ENCODE data around the gene GPC5. TPM values are rescaled to one million over a fixed set of nuclear protein-coding genes. Genes with fewer than 3 reads are reported as not detected.

GPC5 gene
- total and polyA plus RNA-seq, 4 donors, result 0.51 to 22.4 (median 2.0) TPM

DNA sequence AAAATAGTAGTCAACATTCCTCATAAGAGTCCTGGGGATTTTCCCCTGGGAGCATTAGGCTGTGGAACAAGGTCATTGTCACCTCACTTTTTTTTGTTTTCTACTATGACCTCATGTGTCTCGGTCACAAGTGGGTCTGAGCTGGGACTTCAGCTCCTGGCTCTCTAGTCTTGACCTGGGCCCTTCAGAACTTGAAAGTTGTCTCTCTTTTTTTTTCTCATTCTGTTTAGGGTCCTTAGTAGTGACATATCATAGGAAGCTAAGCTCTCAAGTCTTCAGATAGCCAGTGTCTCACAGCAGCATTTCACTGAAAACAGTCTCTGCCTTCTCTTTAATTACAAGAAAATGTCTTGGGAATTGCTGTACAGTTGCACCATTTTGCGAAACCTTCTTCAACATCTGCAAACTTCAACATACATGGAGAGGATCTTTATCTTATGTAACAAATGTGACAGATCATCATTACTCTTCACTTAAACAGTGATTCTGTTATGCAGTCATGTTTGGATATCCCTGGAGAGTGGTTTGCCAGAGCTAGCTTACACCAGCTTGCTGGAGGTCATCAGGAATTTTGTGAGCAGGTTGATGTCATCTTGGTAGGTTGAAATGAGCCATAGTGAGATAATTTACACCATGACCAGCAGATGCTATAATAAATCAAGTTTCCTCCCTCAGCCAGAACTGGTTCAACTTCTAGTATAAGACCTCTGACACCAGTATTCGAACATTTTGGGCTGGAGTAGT is 131.5 kb downstream of the GPC5 start:
- H3K36me3 ChIP-seq (ENCODE audit: control insufficient read depth in 4 of 4, insufficient read depth in 3 of 4, low read depth in 1 of 4, low read length in 3 of 4), result no peaks in the 10 kb centered on the region
- 89% methylated on average over 3 of the region's 3 CpGs for WGBS
- no peaks in the 10 kb centered on the region for H3K27me3 ChIP-seq (ENCODE audit: control insufficient read depth in 4 of 4, insufficient read depth in 4 of 4, low read length in 3 of 4)
- no peak for DNase-seq (ENCODE audit: low spot score)
- no peaks in the 10 kb centered on the region for H3K4me1 ChIP-seq (ENCODE audit: control insufficient read depth in 4 of 4, insufficient read depth in 4 of 4, low read length in 3 of 4)
- H3K9me3 ChIP-seq (ENCODE audit: control insufficient read depth in 4 of 4, low read length in 3 of 4), result no peaks in the 10 kb centered on the region
- no peak overlapping the region for H3K4me3 ChIP-seq (ENCODE audit: low read depth in 1 of 3, low read length in 3 of 3)
- H3K9ac ChIP-seq (ENCODE audit: low read depth in 1 of 2, low read length in 2 of 2), result no peak overlapping the region
- TF ChIP-seq JUND (IDR thresholded peaks at IDR 0.05), result no peak
- no peak for TF ChIP-seq FOXA2 (IDR thresholded peaks at IDR 0.05)
- no peak for TF ChIP-seq EGR1 (IDR thresholded peaks at IDR 0.05; ENCODE audit: low read depth in 2 of 2)
- no peak for TF ChIP-seq RXRA (IDR thresholded peaks at IDR 0.05)
- no peak for TF ChIP-seq GABPA (IDR thresholded peaks at IDR 0.05 in 1 of 2, conservative IDR thresholded peaks at IDR 0.05 in 1 of 2)
- TF ChIP-seq ATF3 (IDR thresholded peaks at IDR 0.05), result no peak
- TF ChIP-seq TAF1 (conservative IDR thresholded peaks at IDR 0.05), result no peak
- TF ChIP-seq, protein P1, sequence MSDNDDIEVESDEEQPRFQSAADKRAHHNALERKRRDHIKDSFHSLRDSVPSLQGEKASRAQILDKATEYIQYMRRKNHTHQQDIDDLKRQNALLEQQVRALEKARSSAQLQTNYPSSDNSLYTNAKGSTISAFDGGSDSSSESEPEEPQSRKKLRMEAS (IDR thresholded peaks at IDR 0.05), result no peak
- no peak for TF ChIP-seq YY1 (IDR thresholded peaks at IDR 0.05)
- TF ChIP-seq NR2F2 (IDR thresholded peaks at IDR 0.05), result no peak
- TF ChIP-seq, protein P2, sequence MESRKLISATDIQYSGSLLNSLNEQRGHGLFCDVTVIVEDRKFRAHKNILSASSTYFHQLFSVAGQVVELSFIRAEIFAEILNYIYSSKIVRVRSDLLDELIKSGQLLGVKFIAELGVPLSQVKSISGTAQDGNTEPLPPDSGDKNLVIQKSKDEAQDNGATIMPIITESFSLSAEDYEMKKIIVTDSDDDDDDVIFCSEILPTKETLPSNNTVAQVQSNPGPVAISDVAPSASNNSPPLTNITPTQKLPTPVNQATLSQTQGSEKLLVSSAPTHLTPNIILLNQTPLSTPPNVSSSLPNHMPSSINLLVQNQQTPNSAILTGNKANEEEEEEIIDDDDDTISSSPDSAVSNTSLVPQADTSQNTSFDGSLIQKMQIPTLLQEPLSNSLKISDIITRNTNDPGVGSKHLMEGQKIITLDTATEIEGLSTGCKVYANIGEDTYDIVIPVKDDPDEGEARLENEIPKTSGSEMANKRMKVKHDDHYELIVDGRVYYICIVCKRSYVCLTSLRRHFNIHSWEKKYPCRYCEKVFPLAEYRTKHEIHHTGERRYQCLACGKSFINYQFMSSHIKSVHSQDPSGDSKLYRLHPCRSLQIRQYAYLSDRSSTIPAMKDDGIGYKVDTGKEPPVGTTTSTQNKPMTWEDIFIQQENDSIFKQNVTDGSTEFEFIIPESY (IDR thresholded peaks at IDR 0.05), result no peak
- no peak for TF ChIP-seq SP1 (IDR thresholded peaks at IDR 0.05)
- TF ChIP-seq HNF4G (IDR thresholded peaks at IDR 0.05), result no peak
- TF ChIP-seq, protein P3, sequence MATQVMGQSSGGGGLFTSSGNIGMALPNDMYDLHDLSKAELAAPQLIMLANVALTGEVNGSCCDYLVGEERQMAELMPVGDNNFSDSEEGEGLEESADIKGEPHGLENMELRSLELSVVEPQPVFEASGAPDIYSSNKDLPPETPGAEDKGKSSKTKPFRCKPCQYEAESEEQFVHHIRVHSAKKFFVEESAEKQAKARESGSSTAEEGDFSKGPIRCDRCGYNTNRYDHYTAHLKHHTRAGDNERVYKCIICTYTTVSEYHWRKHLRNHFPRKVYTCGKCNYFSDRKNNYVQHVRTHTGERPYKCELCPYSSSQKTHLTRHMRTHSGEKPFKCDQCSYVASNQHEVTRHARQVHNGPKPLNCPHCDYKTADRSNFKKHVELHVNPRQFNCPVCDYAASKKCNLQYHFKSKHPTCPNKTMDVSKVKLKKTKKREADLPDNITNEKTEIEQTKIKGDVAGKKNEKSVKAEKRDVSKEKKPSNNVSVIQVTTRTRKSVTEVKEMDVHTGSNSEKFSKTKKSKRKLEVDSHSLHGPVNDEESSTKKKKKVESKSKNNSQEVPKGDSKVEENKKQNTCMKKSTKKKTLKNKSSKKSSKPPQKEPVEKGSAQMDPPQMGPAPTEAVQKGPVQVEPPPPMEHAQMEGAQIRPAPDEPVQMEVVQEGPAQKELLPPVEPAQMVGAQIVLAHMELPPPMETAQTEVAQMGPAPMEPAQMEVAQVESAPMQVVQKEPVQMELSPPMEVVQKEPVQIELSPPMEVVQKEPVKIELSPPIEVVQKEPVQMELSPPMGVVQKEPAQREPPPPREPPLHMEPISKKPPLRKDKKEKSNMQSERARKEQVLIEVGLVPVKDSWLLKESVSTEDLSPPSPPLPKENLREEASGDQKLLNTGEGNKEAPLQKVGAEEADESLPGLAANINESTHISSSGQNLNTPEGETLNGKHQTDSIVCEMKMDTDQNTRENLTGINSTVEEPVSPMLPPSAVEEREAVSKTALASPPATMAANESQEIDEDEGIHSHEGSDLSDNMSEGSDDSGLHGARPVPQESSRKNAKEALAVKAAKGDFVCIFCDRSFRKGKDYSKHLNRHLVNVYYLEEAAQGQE (IDR thresholded peaks at IDR 0.05), result no peak
- H3K27ac ChIP-seq (ENCODE audit: low read depth in 1 of 2, low read length in 2 of 2), result no peak overlapping the region

DNA sequence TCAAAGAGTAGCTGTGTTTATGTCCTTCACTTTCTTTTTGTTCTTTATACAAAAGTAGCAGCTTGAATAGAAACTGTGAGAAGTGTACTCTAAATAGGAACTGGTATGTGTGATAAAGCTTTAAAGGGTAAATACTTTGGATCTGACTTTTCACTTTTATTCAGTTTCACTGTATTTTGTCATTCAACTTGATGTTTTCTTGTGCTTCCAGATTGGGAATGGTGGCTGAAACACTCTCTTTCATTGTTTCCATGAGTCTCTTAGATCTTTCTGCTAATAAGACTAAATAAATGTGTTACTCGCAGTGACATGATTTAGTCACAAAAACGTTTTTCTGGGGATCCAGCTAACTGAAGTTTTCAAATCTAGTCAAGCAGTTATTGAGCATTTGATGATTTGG is 133.2 kb downstream of the GPC5 start:
- Histone ChIP-seq H3K9me3 (ENCODE audit: control insufficient read depth in 4 of 4, low read length in 3 of 4) (no peaks in the 10 kb centered on the region), H3K4me3 (ENCODE audit: low read depth in 1 of 3, low read length in 3 of 3) (no peak overlapping the region), H3K36me3 (ENCODE audit: control insufficient read depth in 4 of 4, insufficient read depth in 3 of 4, low read depth in 1 of 4, low read length in 3 of 4) (no peaks in the 10 kb centered on the region), H3K27ac (ENCODE audit: low read depth in 1 of 2, low read length in 2 of 2) (no peak overlapping the region), H3K4me1 (ENCODE audit: control insufficient read depth in 4 of 4, insufficient read depth in 4 of 4, low read length in 3 of 4) (no peaks in the 10 kb centered on the region), H3K9ac (ENCODE audit: low read depth in 1 of 2, low read length in 2 of 2) (no peak overlapping the region), H3K27me3 (ENCODE audit: control insufficient read depth in 4 of 4, insufficient read depth in 4 of 4, low read length in 3 of 4) (no peaks in the 10 kb centered on the region)
- DNase-seq (ENCODE audit: low spot score), result no peak
- TF ChIP-seq, protein P3 (IDR thresholded peaks at IDR 0.05), result no peak
- no peak for TF ChIP-seq YY1 (IDR thresholded peaks at IDR 0.05)
- WGBS, result 66% methylated on average over 2 of the region's 2 CpGs
